ENCODE measurements around the gene ACVR1B. TPM values are rescaled to one million over a fixed set of nuclear protein-coding genes. Genes with fewer than 3 reads are reported as not detected.
"Not testable (repeated sequence)": the region's sequence is repeated elsewhere in the genome, so short reads cannot be mapped to it uniquely, and the experiment has no call there.

The ACVR1B gene
- total RNA-seq, 1 donor from 2014 or later, result 10.8 TPM

- ATAC-seq, result no peak
- intact Hi-C loops (cut with DNase I), result loop anchor here (10.0 kb wide), 1 partner anchor 914 kb away; the partner anchor contains the start of gene LETMD1
Measured at GRCh38 chr12:51958542-51958941, 7.0 kb downstream of the ACVR1B start.

GRCh38 chr12:51959211-51959610 lies 7.7 kb downstream of the ACVR1B start:
- intact Hi-C loops (cut with DNase I), result loop anchor here (10.0 kb wide), 1 partner anchor 914 kb away; the partner anchor contains the start of gene LETMD1
- DNase-seq (ENCODE audit: missing footprints), result no peak
- peak; percentile 69 for ATAC-seq

More at GRCh38 chr12:51958542-51958941, 7.0 kb downstream of the ACVR1B start:
- no peak for DNase-seq (ENCODE audit: missing footprints)

GRCh38 chr12:51959921-51960320 lies 8.4 kb downstream of the ACVR1B start:
- no peak for ATAC-seq
- DNase-seq (ENCODE audit: missing footprints), result no peak
- intact Hi-C loops (cut with DNase I), result loop anchor here (10.0 kb wide), 1 partner anchor 915 kb away; the partner anchor contains the start of gene LETMD1

- DNase-seq (ENCODE audit: missing footprints), result no peak
- intact Hi-C loops (cut with DNase I), result no loop called here
- no peak for ATAC-seq
Measured at GRCh38 chr12:51960488-51960887, 9.0 kb downstream of the ACVR1B start.

GRCh38 chr12:51960890-51961289 lies 9.4 kb downstream of the ACVR1B start:
- intact Hi-C loops (cut with DNase I), result no loop called here
- DNase-seq (ENCODE audit: missing footprints) (no peak), ATAC-seq (no peak)

- no peak for ATAC-seq
- no peak for DNase-seq (ENCODE audit: missing footprints)
- intact Hi-C loops (cut with DNase I), result no loop called here
Measured at GRCh38 chr12:51961834-51962233, 10.3 kb downstream of the ACVR1B start.

GRCh38 chr12:51962737-51963136 lies 11.2 kb downstream of the ACVR1B start:
- DNase-seq (ENCODE audit: missing footprints) (no peak), ATAC-seq (no peak)
- intact Hi-C loops (cut with DNase I), result no loop called here

GRCh38 chr12:51963477-51963876 lies 12.0 kb downstream of the ACVR1B start:
- ATAC-seq (no peak), DNase-seq (ENCODE audit: missing footprints) (no peak)
- intact Hi-C loops (cut with DNase I), result no loop called here

- ATAC-seq (no peak), DNase-seq (ENCODE audit: missing footprints) (no peak)
- intact Hi-C loops (cut with DNase I), result no loop called here
Measured at GRCh38 chr12:51969643-51970042, 18.1 kb downstream of the ACVR1B start.

- intact Hi-C loops (cut with DNase I), result no loop called here
- ATAC-seq (no peak), DNase-seq (ENCODE audit: missing footprints) (no peak)
Measured at GRCh38 chr12:51970904-51971646, 19.6 kb downstream of the ACVR1B start.

- ATAC-seq (no peak), DNase-seq (ENCODE audit: missing footprints) (no peak)
- intact Hi-C loops (cut with DNase I), result no loop called here
Measured at GRCh38 chr12:51971679-51972421, 20.4 kb downstream of the ACVR1B start.

GRCh38 chr12:51972422-51972812 lies 20.9 kb downstream of the ACVR1B start:
- intact Hi-C loops (cut with DNase I), result no loop called here
- ATAC-seq (no peak), DNase-seq (ENCODE audit: missing footprints) (no peak)

- DNase-seq (ENCODE audit: missing footprints), result no peak
- peak; percentile 55 for ATAC-seq
- intact Hi-C loops (cut with DNase I), result no loop called here
Measured at GRCh38 chr12:51972849-51973273, 21.4 kb downstream of the ACVR1B start.

- intact Hi-C loops (cut with DNase I), result no loop called here
- ATAC-seq (no peak), DNase-seq (ENCODE audit: missing footprints) (no peak)
Measured at GRCh38 chr12:51973560-51973959, 22.1 kb downstream of the ACVR1B start.

- DNase-seq (ENCODE audit: missing footprints) (no peak), ATAC-seq (no peak)
- intact Hi-C loops (cut with DNase I), result no loop called here
Measured at GRCh38 chr12:51974646-51975045, 23.1 kb downstream of the ACVR1B start.

GRCh38 chr12:51975196-51975595 lies 23.7 kb downstream of the ACVR1B start:
- DNase-seq (ENCODE audit: missing footprints) (no peak), ATAC-seq (no peak)
- intact Hi-C loops (cut with DNase I), result no loop called here

- ATAC-seq (no peak), DNase-seq (ENCODE audit: missing footprints) (no peak)
- intact Hi-C loops (cut with DNase I), result no loop called here
Measured at GRCh38 chr12:51976376-51977160, 25.1 kb downstream of the ACVR1B start.

- DNase-seq (ENCODE audit: missing footprints), result no peak
- intact Hi-C loops (cut with DNase I), result no loop called here
- ATAC-seq, result no peak
Measured at GRCh38 chr12:51977320-51977753, 25.8 kb downstream of the ACVR1B start.

- intact Hi-C loops (cut with DNase I); DNase-seq (ENCODE audit: missing footprints); ATAC-seq: not testable (repeated sequence)
Measured at GRCh38 chr12:51979306-51979705, 27.8 kb downstream of the ACVR1B start.
